ENCODE measurements around the gene COX7A2.
A peak's percentile ranks its signal among the peaks of the same experiment; 100 is the strongest.

COX7A2 gene

GRCh38 chr6:75244063-75244584 is 523 bp upstream of the COX7A2 start:
- Histone ChIP-seq H3K4me3 (ENCODE audit: low read depth, low read length) (peak overlapping the region; percentile 86), H3K27ac (peak overlapping the region; percentile 80), H3K9me3 (ENCODE audit: severe bottlenecking) (no peaks in the 10 kb centered on the region), H3K27me3 (ENCODE audit: insufficient read depth, low read depth, severe bottlenecking) (no peaks in the 10 kb centered on the region), H3K36me3 (peaks cover 15% of the 10 kb centered on the region)
- DNase-seq: no peak
- TF ChIP-seq CTCF (IDR thresholded peaks at IDR 0.05; ENCODE audit: low read depth, low read length): no peak

- H3K36me3 ChIP-seq: peaks cover 29% of the 10 kb centered on the region
- H3K9me3 ChIP-seq (ENCODE audit: severe bottlenecking): no peaks in the 10 kb centered on the region
- TF ChIP-seq CTCF (IDR thresholded peaks at IDR 0.05; ENCODE audit: low read depth, low read length): no peak
- no peak overlapping the region for H3K27ac ChIP-seq
- H3K4me3 ChIP-seq (ENCODE audit: low read depth, low read length): no peak overlapping the region
- no peak for DNase-seq
- H3K27me3 ChIP-seq (ENCODE audit: insufficient read depth, low read depth, severe bottlenecking): no peaks in the 10 kb centered on the region
Observed at GRCh38 chr6:75236630-75237029, 7.0 kb downstream of the COX7A2 start.

GRCh38 chr6:75235271-75235670 is 8.3 kb downstream of the COX7A2 start:
- H3K27ac ChIP-seq: no peak overlapping the region
- no peaks in the 10 kb centered on the region for H3K27me3 ChIP-seq (ENCODE audit: insufficient read depth, low read depth, severe bottlenecking)
- H3K36me3 ChIP-seq: peaks cover 24% of the 10 kb centered on the region
- no peak for DNase-seq
- no peaks in the 10 kb centered on the region for H3K9me3 ChIP-seq (ENCODE audit: severe bottlenecking)
- TF ChIP-seq CTCF (IDR thresholded peaks at IDR 0.05; ENCODE audit: low read depth, low read length): no peak
- no peak overlapping the region for H3K4me3 ChIP-seq (ENCODE audit: low read depth, low read length)

GRCh38 chr6:75234126-75234865 is 9.3 kb downstream of the COX7A2 start:
- TF ChIP-seq CTCF (IDR thresholded peaks at IDR 0.05; ENCODE audit: low read depth, low read length): no peak
- no peak overlapping the region for H3K27ac ChIP-seq
- DNase-seq: no peak

GRCh38 chr6:75233092-75233615 is 10.4 kb downstream of the COX7A2 start:
- Histone ChIP-seq H3K4me3 (ENCODE audit: low read depth, low read length) (no peak overlapping the region), H3K27me3 (ENCODE audit: insufficient read depth, low read depth, severe bottlenecking) (no peaks in the 10 kb centered on the region), H3K27ac (no peak overlapping the region), H3K9me3 (ENCODE audit: severe bottlenecking) (no peaks in the 10 kb centered on the region), H3K36me3 (peaks cover 8% of the 10 kb centered on the region)
- no peak for TF ChIP-seq CTCF (IDR thresholded peaks at IDR 0.05; ENCODE audit: low read depth, low read length)
- no peak for DNase-seq

More at GRCh38 chr6:75234126-75234865, 9.3 kb downstream of the COX7A2 start:
- H3K27me3 ChIP-seq (ENCODE audit: insufficient read depth, low read depth, severe bottlenecking): no peaks in the 10 kb centered on the region
- H3K4me3 ChIP-seq (ENCODE audit: low read depth, low read length): no peak overlapping the region
- H3K36me3 ChIP-seq: peaks cover 15% of the 10 kb centered on the region
- no peaks in the 10 kb centered on the region for H3K9me3 ChIP-seq (ENCODE audit: severe bottlenecking)
